ENCODE data around the gene ARHGAP42.

DNA sequence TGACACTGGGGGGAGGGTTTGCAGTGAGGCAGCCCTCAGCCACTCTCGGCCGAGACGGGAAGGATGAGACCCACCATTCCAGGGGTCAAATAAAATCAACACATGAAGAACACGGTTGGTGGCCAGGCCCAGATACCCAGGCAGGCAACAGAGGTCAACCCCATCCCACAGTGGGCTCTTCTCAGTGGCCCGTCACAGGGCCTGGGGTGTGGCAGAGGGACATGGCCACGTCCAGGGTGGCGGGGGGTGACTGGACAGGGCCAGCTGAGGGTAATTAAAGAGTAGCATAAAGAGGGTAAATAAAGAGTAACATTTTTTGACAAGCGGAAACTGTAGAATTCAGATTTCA, 188.4 kb downstream of the ARHGAP42 start:
- no peak for TF ChIP-seq EZH2 (IDR thresholded peaks at IDR 0.05; ENCODE audit: insufficient read depth, poor library complexity, severe bottlenecking)
- TF ChIP-seq EZH2phosphoT487 (IDR thresholded peaks at IDR 0.05; ENCODE audit: insufficient read depth, low read depth), result no peak
